ENCODE data around the gene RSPH6A. TPM values are rescaled to one million over a fixed set of nuclear protein-coding genes. Genes with fewer than 3 reads are reported as not detected.
"Not testable (repeated sequence)": the region's sequence is repeated elsewhere in the genome, so short reads cannot be mapped to it uniquely, and the experiment has no call there.

RSPH6A gene
- total RNA-seq, 1 donor: 0.18 TPM

- no peak for DNase-seq (ENCODE audit: low read depth)
- H3K4me3 ChIP-seq (ENCODE audit: low read depth, low read length): no peak overlapping the region
- TF ChIP-seq CTCF (IDR thresholded peaks at IDR 0.05; ENCODE audit: insufficient read depth, low read length): no peak
Measured at GRCh38 chr19:45762870-45763631, 52.1 kb downstream of the RSPH6A start.

- no peak for TF ChIP-seq CTCF (IDR thresholded peaks at IDR 0.05; ENCODE audit: insufficient read depth, low read length)
- H3K4me3 ChIP-seq (ENCODE audit: low read depth, low read length): no peak overlapping the region
- no peak for DNase-seq (ENCODE audit: low read depth)
Measured at GRCh38 chr19:45761714-45762113, 53.4 kb downstream of the RSPH6A start.

- DNase-seq (ENCODE audit: low read depth): no peak
- H3K4me3 ChIP-seq (ENCODE audit: low read depth, low read length): no peak overlapping the region
- TF ChIP-seq CTCF (IDR thresholded peaks at IDR 0.05; ENCODE audit: insufficient read depth, low read length): no peak
Measured at GRCh38 chr19:45758921-45759320, 56.2 kb downstream of the RSPH6A start.

GRCh38 chr19:45757695-45758094 lies 57.4 kb downstream of the RSPH6A start:
- no peak overlapping the region for H3K4me3 ChIP-seq (ENCODE audit: low read depth, low read length)
- no peak for DNase-seq (ENCODE audit: low read depth)
- TF ChIP-seq CTCF (IDR thresholded peaks at IDR 0.05; ENCODE audit: insufficient read depth, low read length): no peak

- TF ChIP-seq CTCF (IDR thresholded peaks at IDR 0.05; ENCODE audit: insufficient read depth, low read length): no peak
- H3K4me3 ChIP-seq (ENCODE audit: low read depth, low read length): no peak overlapping the region
- DNase-seq (ENCODE audit: low read depth): no peak
Measured at GRCh38 chr19:45754323-45754722, 60.8 kb downstream of the RSPH6A start.

GRCh38 chr19:45753548-45753947 lies 61.6 kb downstream of the RSPH6A start:
- TF ChIP-seq CTCF (IDR thresholded peaks at IDR 0.05; ENCODE audit: insufficient read depth, low read length): peak; percentile 3
- DNase-seq (ENCODE audit: low read depth): no peak
- no peak overlapping the region for H3K4me3 ChIP-seq (ENCODE audit: low read depth, low read length)

GRCh38 chr19:45752639-45753038 lies 62.5 kb downstream of the RSPH6A start:
- no peak for TF ChIP-seq CTCF (IDR thresholded peaks at IDR 0.05; ENCODE audit: insufficient read depth, low read length)
- DNase-seq (ENCODE audit: low read depth): no peak

GRCh38 chr19:45751483-45751882 lies 63.6 kb downstream of the RSPH6A start:
- DNase-seq (ENCODE audit: low read depth); H3K4me3 ChIP-seq (ENCODE audit: low read depth, low read length): not testable (repeated sequence)

More at GRCh38 chr19:45752639-45753038, 62.5 kb downstream of the RSPH6A start:
- no peak overlapping the region for H3K4me3 ChIP-seq (ENCODE audit: low read depth, low read length)

All from fibroblast of the aortic adventitia (primary cell).